ENCODE results near the gene CCDC47. TPM values are rescaled to one million over a fixed set of nuclear protein-coding genes. Genes with fewer than 3 reads are reported as not detected.

CCDC47 gene
- total RNA-seq, 1 donor from 2014 or later = 27.6 TPM

- DNase-seq (ENCODE audit: low read depth) = no peak
- H3K4me3 ChIP-seq (ENCODE audit: low read depth, low read length) = no peak overlapping the region
- TF ChIP-seq CTCF (conservative IDR thresholded peaks at IDR 0.05; ENCODE audit: low read depth, low read length) = no peak
Measured at GRCh38 chr17:63783522-63783921, 10.1 kb upstream of the CCDC47 start.

GRCh38 chr17:63780928-63781327 is 7.5 kb upstream of the CCDC47 start:
- no peak overlapping the region for H3K4me3 ChIP-seq (ENCODE audit: low read depth, low read length)
- DNase-seq (ENCODE audit: low read depth) = no peak
- no peak for TF ChIP-seq CTCF (conservative IDR thresholded peaks at IDR 0.05; ENCODE audit: low read depth, low read length)

GRCh38 chr17:63780507-63780906 is 7.1 kb upstream of the CCDC47 start:
- H3K4me3 ChIP-seq (ENCODE audit: low read depth, low read length) = no peak overlapping the region

GRCh38 chr17:63775420-63775819 is 2.0 kb upstream of the CCDC47 start:
- peak overlapping the region; percentile 95 for H3K4me3 ChIP-seq (ENCODE audit: low read depth, low read length)
- DNase-seq (ENCODE audit: low read depth) = no peak
- TF ChIP-seq CTCF (conservative IDR thresholded peaks at IDR 0.05; ENCODE audit: low read depth, low read length) = no peak

More at GRCh38 chr17:63780507-63780906, 7.1 kb upstream of the CCDC47 start:
- TF ChIP-seq CTCF (conservative IDR thresholded peaks at IDR 0.05; ENCODE audit: low read depth, low read length) = no peak
- DNase-seq (ENCODE audit: low read depth) = no peak

- H3K4me3 ChIP-seq (ENCODE audit: low read depth, low read length) = peak overlapping the region; percentile 95
- DNase-seq (ENCODE audit: low read depth) = no peak
- no peak for TF ChIP-seq CTCF (conservative IDR thresholded peaks at IDR 0.05; ENCODE audit: low read depth, low read length)
Measured at GRCh38 chr17:63774969-63775265, 1.5 kb upstream of the CCDC47 start.

- peak; percentile 19 for TF ChIP-seq CTCF (conservative IDR thresholded peaks at IDR 0.05; ENCODE audit: low read depth, low read length)
Measured at GRCh38 chr17:63774141-63774968, 958 bp upstream of the CCDC47 start, which contains the start of gene DDX42. Gene DDX42 (plus strand): TSS chr17:63774170. CDS start chr17:63787050, 12,880 bp downstream.

GRCh38 chr17:63772801-63773271 is 561 bp downstream of the CCDC47 start:
- peak overlapping the region; percentile 95 for H3K4me3 ChIP-seq (ENCODE audit: low read depth, low read length)
- no peak for TF ChIP-seq CTCF (conservative IDR thresholded peaks at IDR 0.05; ENCODE audit: low read depth, low read length)
- DNase-seq (ENCODE audit: low read depth) = no peak

More at GRCh38 chr17:63774141-63774968, 958 bp upstream of the CCDC47 start, which contains the start of gene DDX42:
- no peak for DNase-seq (ENCODE audit: low read depth)
- H3K4me3 ChIP-seq (ENCODE audit: low read depth, low read length) = peak within 1 kb of the TSS; percentile 95

Measured in epithelial cell of proximal tubule (primary cell).